Activated CD4-positive, alpha-beta T cell treated with anti-CD3 and anti-CD28 coated beads, Interleukin-2, amount 50 U/mL, for 1 hour (primary cell): ENCODE results near the gene ARHGAP44.

Experiments
- DNase-seq: peaks from one replicate; pipeline ENCODE4 v3.0.0-alpha.2; 2020

ARHGAP44 gene, protein sequence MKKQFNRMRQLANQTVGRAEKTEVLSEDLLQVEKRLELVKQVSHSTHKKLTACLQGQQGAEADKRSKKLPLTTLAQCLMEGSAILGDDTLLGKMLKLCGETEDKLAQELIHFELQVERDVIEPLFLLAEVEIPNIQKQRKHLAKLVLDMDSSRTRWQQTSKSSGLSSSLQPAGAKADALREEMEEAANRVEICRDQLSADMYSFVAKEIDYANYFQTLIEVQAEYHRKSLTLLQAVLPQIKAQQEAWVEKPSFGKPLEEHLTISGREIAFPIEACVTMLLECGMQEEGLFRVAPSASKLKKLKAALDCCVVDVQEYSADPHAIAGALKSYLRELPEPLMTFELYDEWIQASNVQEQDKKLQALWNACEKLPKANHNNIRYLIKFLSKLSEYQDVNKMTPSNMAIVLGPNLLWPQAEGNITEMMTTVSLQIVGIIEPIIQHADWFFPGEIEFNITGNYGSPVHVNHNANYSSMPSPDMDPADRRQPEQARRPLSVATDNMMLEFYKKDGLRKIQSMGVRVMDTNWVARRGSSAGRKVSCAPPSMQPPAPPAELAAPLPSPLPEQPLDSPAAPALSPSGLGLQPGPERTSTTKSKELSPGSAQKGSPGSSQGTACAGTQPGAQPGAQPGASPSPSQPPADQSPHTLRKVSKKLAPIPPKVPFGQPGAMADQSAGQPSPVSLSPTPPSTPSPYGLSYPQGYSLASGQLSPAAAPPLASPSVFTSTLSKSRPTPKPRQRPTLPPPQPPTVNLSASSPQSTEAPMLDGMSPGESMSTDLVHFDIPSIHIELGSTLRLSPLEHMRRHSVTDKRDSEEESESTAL

DNA sequence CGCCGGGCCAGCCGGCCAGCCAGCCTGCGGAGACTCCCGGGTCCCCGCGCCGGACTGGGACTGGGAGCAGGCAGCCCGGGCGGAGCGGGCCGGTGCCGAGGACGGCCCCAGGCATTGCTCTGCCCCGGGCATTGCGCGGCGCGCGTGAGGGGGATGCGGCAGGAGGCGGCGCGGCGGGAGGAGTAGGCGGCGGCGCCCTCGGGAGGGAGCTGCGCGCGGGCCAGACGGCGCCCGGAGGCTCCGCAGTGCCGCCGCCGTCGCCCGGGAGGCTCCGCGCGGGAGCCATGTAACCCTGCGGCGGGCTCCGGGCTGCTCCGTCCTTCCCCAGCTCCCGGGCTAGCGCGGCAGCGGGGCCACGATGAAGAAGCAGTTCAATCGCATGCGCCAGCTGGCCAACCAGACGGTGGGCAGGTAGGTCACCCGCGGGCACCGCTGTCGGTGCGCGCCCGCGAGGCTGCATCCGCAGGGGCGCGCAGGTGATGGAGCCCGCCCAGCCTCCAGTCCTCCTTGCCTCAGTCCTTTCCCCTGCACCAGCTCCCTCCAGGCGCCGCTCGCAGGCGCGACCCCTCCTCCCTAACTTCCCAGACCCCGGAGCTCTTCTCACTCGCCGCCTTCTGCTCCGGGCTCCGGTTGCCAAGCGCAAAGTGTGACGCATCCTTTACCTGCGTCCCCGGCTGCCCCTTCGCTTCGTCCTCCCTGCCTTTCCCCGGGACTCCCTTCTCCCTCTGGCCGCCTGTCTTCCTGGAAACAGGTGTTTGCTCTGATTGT, at the start of gene ARHGAP44:
Gene ARHGAP44 (plus strand): TSS at position 18 of the 768 bp plus-strand sequence. CDS start 341 bp downstream, at position 359.
- no peak for DNase-seq

DNA sequence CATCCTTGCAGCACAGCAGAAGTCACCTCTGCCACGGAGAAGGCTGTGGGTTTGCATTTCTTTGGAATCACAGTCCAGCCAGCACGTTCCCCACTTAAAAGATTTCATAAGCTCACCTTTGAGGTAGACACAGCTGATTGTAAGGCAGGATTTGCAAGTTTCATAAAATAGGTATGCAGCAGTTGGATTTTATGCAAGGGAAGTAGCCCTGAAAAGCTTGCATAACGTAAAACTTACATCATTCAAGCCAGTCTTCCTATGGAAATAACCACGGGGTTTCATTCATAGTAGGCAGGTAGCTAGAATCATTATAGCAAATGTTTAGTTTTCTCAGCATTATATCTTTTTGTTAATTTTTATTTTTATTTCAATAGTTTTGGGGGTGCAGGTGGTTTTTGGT, 49.8 kb upstream of the ARHGAP44 start:
- no peak for DNase-seq

DNA sequence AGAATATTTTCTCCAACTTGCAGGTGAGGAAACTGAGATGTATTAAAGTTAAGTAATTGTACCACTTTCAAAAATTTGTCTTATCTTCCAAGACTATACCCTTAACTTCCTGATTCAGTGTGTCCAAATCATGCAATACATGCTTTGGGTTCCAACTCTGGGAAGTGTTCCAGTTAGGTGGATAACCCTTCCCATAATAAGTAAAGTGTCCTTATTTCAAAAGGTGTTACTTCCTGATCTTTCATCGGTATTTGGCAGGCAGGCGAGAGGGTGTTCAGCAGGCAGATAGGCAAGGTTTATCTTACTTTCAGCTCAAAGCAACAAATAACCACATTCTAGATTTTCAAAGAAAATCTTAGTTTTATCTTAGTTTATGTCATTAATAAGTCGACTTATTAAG, 46.3 kb upstream of the ARHGAP44 start:
- no peak for DNase-seq

DNA sequence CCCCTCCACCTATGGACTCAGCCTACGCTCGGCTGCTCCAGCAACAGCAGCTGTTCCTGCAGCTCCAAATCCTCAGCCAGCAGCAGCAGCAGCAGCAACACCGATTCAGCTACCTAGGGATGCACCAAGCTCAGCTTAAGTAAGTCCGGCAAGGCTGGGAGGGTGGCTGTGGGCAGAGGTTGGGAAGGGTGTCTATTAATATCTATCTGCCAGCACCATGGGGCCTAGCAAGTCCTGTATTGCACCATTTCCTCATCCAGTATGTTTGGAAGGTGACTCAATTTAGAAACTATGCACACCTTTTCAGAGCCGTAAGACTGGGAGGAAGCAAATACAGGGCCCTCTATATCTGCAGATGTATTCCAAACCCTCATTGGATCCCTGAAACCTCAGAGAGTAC, 45.0 kb upstream of the ARHGAP44 start:
- DNase-seq = no peak

DNA sequence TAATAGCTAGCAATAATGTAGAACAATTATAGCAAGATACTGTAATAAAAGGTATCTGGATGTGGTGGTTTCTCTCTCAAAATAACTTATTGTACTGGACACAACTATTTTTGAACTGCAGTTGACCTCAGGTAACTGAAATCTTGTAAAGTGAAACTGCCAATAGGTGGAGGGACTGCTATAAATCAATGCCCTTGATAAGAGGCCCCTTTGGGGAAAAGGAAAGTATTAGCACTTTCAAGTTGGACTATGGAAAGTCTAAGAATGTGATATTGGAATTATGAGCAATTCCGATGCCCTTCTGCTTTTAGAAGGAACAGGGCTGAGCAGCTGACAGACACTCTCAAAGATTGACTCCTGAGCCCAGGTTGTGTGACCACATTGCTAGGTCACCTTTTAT, 44.5 kb upstream of the ARHGAP44 start:
- DNase-seq = no peak

DNA sequence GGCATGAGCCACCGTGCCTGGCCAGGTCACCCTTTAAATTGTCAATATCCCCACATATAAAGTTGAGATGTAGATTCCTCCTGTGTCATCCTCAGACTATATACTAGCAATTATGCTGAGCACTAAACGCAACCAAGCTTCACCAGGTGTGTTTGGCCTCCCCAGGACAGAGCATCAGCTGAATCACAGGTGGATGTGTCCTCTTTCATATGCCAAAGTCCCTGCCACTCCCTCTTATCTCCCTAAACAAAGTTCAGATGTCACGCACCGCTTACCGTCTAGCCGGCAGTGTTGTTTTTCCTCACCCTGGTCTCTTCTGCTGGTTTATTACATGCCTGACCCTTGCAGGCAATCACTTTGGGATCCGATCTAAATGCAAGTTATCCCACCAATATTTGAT, 43.8 kb upstream of the ARHGAP44 start:
- no peak for DNase-seq

DNA sequence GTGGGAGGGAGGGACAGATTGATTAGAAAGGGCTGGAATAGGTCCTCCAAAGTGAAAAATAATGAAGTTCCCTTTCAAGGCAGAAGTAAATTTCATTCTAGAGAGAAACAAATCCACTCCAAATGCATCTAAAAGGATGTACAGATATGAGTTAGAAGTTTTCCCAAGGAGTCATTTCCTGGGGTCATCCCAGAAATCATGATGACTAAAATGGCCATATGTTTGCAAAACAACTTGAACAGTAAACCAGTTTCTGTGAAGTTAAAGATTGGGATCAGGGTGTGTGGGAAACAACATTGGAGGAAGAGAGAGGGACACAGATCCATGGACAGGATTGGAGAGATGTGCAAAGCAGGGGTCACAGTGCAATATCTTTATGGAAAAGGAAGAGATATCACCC, 32.5 kb upstream of the ARHGAP44 start:
- DNase-seq = no peak

DNA sequence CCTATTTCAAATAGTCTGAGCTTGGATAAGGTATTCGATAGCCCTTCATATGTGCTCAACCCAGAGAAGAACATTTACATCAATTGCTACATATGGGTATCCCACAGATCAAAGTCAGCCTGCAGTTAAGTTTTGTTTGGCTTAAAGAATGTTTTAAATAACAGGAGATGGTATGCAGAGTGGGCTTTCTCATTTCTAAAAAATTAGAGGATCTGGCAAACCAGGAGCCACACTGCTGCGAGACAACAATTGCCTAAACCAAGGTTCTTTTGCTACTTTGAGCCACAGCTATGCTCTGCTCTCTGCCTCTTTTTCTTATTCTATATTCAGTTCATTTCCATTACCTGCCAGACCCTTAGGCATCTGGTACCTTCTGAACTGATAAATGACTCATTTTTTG, 30.2 kb upstream of the ARHGAP44 start:
- DNase-seq = no peak

DNA sequence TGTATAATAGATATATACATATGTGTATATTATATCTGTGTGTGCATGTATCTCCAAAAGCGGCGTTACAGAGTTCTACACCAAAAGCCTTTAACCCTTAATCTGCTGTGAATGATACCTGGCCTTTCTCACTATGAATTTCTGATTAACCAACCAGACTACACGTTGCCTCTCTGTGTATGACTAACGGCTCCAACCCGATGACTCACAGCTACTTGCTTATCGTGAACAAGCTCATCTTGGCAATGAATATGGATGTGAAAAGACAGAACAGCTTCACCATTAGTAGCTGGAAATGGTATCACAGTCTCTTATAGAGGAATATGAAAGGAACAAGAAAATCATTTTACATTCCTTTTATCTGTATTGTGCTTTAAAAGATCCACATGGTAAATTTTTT, 23.8 kb upstream of the ARHGAP44 start:
- DNase-seq = no peak

DNA sequence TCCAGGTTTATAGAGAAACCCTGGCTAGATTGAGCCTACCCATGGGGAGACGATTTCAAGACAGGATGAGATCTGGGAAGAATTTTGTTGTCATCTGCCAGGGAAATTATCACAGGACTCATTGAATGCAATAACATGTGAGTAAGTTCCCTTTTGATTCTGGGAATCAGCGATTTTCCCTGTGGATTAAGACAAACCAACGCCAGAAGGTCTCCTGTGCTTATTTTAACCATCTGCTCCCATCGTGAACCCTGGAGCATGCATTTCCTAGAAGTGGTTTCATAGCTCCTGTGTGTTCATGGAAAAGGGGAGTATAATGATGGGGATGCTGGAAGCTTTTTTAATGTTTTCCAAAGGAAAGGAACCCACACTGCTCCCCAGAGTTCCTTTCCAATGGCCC, 21.0 kb upstream of the ARHGAP44 start:
- DNase-seq = no peak

DNA sequence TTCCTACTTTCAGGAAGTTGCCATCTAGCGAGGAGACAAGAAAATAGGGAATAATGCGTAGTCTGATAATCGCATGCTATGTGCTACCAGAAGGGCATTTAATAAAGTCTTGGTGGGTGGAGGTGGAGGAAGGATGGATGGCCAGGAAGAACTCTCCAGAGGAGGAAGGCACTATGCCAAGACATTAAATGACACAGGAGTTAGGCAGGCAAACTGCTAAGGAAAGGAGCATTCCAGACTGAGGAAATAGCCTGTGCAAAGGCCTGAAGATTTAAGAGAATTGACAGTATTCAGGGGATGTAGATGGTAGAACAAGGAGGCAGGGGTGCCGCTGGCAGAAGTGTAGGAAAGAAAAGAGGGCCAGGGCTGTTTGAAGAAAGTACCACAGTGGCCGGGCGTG, 19.3 kb upstream of the ARHGAP44 start:
- DNase-seq = no peak

DNA sequence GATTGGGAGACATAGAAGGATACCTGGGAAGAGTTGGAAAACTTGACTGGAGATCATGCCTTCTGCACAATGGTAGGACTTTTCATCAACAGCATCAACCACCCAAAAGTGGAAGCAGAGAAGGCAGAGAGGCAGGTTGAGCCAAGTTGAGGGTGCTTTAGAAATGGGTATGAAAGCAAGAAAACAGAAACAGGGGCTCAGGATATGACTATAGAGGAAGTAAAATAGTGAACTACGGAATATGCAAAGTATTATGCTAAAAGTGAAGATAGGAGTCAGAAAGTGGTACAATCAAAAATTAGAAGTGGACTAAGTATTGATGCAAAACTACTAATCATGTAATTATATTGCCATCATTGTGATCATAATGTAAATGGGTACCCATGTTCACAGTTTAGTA, 16.1 kb upstream of the ARHGAP44 start:
- DNase-seq = no peak

DNA sequence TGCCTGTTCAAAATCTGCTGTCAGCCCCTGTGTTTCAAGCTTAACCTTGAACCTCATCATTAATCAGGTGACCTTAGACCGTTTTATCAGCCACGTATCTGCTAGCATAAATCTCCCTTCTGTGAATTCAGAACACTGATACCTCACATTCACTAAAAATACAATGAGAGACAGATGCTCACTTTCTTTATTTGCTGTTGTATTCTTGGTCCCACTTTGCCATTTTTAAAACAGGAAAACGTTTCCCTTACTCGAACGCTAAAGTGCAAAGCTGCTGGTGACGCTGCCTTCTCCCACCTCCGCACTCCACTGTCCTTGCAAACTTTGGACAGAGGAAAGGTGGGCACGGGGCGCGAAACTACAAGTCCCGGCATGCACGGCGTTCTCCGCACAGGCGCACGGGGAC, 220 bp upstream of the ARHGAP44 start:
- no peak for DNase-seq

DNA sequence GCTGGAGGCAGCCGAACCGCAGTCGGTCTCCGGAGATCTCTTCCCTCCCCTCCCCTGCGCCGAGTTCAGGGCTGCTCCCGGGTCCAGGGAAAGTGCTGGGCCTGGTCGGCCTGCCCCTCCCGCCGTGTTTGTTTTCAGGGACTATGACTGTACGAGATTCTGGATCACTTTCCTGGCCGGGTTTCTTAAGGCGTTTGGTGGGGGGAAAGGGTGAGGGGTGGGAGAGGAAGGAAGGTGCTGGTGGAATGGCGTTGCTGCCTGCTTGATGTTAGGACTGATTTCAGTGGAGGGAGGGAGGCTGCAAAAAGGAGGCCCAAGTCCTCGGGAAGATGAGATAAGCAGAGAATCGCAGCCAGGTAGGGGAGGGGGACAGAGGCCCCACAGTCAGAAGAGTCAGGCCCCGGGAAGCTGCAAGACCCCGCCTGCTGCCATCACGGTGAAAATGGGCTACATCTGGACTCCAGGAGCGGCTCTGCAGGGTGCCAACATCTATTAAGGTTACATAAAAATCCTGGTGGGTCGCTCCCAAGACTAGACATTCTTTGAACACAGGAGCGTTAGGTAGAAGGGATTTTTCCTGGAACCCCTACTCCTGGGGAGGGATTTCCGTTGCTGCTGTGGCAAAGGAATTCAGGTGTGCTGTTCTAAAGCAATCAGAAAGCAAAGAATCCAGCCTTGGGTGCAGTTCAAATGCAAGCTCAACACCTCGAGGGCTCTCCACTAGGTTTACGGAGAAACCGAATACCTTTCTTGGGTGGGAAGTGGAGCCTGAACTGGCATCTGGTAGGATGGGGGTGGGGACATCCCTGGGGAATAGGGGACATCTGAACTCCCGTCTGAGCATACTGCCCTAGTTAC, 1.2 kb downstream of the ARHGAP44 start:
- no peak for DNase-seq

DNA sequence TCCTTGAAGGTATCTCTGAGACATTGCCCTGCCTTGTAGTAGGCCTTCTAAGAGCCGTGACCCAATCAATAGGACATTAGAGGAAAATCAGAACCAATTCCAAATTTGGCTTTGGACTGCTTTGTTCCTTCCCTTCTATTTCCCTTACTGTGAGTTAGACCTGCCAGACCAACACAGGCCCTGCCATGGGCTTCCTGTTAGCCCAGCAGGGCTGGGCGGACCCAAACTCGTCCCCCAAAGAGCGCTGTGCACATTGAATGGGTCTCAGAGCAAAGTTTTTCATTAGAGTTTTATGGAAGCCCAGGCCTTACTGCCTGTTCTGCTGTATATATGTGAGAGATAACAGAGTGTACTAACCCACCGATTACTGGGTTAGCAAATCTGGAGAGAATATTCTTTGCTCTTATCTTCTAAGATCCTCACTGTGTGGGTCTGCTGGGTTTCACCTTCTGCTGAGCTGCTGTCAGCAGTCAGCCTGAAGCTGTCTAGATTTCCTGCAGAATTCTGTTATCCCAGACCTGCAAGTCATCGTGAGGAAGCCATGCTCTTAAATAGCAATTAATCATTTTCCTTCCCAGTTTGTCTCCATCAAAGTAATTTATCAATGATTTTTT, 5.7 kb downstream of the ARHGAP44 start:
- no peak for DNase-seq

DNA sequence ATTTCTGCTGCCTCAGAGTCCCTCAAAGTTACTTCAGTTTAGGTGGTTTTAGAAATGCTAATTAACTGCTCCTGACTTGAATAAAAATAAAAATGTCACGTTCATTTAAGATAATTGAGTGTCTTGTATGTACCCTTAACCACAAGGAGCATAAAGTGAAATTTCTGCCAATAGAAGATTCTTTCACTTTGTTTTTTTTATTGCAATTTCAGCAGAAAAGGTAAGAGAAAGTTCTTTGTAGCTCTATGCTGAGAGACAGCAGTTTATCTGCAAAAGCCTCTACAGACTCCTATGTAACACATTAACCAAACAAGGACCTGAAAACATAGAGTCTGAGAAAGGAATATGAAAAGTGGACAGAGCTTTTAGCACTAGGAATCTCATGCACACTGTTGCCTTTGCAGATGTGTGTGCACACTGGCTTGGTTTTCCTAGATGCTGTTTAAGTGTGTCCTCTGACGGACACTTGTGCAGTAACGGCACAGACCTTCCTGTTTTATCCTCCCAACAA, 11.6 kb downstream of the ARHGAP44 start:
- no peak for DNase-seq

DNA sequence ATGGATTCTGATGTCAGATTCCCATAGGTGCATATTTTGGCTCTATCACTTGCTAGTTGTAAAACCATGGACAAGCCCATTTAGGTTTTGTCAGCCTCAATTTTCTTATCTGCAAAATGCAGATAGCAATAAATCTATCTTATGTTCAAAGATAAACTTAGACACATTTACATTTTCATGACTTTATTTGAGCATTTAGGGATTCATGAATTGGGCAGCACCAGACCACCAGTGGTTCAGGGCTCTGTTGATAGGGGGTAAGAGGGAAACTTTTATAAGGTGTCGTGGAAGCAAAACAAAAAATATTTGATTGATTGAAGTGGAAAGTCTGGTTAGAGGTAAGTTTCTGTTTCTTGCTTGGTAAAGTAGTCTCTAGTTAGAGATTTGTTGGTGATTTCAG, 17.3 kb downstream of the ARHGAP44 start:
- DNase-seq = no peak

DNA sequence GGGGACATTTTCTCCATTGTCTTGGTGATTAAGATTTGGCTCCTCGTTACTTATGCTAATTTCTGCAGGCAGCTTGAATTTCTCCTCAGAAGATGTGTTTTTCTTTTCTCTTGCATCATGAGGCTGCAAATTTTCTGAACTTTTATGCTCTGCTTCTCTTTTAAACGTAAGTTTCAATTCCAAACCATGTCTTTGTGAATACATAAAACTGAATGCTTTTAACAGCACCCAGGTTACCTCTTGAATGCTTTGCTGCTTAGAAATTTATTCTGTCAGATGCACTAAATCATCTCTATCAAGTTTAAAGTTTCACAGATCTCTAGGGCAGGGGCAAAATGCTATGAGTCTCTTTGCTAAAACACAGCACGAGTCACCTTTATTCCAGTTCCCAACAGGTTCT, 19.4 kb downstream of the ARHGAP44 start:
- no peak for DNase-seq

DNA sequence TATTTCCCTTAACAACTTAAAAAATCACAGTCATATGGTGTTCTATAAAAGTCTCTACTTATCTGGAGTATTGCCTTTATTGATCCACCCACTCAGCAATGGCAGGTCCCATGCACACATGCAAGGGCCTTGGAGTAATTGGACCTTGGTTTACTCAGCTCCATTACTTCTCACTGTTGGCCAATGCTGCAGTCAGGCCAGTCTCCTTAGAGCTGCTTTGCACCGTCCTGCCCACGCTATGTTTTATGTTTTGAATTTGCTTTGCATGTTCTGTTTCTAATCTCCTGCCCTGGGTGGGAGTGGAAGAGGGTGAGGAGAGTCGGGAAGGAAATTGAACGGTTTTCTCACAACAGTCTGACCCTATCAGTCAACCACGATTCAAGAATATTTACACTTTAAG, 23.6 kb downstream of the ARHGAP44 start:
- DNase-seq = no peak

DNA sequence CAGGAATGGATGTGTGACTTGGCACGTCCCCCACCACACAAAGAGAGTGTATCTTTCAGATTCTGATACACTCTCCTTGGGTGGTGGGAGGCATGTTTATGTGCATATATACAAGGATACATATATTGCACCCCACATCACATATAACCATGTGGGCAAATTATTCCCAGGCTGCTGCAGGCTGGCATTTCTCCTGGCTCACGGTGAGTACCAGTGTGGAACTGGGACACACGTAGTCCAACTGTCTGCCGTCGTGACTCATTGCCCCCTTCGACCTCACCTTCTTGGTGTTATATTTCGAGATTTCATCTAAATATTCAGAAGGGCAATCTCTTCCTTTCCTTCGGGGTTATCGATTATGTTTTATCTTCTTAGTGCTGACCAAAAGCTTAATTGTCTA, 24.4 kb downstream of the ARHGAP44 start:
- no peak for DNase-seq

DNA sequence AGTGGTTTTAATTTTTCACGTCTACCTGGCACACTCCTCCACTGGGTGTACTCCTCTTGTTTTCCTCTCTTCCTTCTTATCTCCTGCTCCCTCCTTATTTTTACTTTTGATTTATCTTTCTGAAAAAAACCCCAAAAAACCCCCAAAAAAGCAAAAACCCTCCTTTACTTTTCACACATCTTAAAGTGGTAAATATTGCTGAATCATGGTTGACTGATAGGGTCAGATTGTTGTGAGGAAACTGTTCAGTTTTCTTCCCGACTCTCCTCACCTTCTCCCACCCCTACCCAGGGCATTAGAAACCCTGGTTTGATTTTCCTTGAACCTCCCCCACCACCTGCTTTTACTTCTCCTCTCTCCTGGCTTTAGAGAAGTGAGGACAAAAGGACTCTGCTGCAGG, 25.4 kb downstream of the ARHGAP44 start:
- no peak for DNase-seq

DNA sequence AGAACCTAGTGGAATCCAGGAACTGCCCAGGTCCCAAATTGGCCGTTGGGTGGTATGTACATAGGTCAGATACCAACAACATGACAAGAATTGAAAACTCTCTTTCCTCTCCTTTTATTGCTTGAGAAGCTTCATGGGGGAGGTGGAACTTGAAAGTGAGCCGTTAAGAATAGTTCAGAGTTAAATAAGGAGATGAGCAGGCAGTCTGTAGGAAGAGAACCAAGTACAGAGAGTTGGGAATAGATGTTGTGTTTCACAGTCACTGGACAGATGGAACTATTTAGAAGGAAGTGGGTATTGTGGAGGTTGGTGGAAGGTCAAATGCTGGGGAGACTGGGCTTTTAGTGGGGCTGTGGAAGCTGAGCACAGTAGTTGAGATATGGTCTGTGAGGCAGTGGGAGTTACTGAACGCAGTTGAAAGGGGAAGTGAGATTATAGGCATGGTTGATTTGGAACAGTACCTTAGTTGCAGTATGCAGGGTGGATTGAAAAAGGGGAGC, 26.4 kb downstream of the ARHGAP44 start:
- no peak for DNase-seq
